HG02970 (cell line): ENCODE results near the gene PPP3R1.

ENCODE experiments used
- ATAC-seq: cut with Tn5 transposase; IDR thresholded peaks from one replicate; pipeline ENCODE4 v1.9.1; 2021; ENCODE audit warnings: mild to moderate bottlenecking, moderate library complexity, moderate number of reproducible peaks; ENCODE audit not compliant: unreplicated experiment, low FRiP score

PPP3R1 gene

DNA sequence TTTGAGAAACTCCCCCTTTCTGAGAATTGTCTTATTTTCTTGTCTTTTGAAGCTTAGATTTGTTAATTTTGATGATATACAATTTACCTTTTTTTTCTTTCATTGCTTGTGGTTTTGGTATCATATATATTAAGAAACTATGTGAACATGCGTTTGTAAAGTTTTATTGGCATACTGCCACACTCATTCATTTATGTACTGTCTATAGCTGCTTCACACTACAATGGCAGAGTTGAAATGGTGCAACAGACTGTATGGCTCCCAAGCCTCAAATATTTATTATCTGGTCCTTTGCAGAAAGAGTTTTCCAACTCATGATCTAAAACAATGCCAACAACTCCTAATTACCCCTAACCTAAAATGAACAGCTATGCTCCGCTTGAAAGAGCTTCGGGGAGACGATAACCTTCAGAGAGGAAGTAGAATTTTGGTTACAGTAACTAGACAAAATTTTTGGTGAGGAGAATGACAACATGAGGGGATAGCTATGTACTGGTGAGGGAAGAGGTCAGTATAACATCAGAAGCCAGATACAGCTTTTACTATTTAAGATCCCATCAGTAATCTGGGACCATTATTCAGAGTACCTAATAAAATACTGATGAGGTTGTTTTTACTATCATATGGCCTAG is 16.1 kb downstream of the PPP3R1 start:
- ATAC-seq, result no peak

- no peak for ATAC-seq
Measured at GRCh38 chr2:68235090-68235489, 17.2 kb downstream of the PPP3R1 start.

- no peak for ATAC-seq
Measured at GRCh38 chr2:68234405-68234804, 17.9 kb downstream of the PPP3R1 start.

DNA sequence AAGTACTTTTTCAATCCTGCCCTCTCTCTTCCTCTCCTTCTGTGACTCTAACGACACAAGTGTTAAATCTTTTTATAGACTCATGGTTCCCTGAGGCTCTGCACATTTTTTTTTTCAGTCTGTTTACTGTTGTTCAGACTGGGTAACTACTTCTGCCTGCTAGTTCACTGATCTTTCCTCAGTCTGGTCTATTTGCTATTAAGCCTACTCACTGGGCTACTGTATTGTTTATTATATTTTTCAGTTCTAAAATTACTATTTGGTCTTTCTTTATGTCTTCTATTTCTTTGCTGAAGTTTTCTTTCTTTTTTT is 21.3 kb downstream of the PPP3R1 start:
- no peak for ATAC-seq

DNA sequence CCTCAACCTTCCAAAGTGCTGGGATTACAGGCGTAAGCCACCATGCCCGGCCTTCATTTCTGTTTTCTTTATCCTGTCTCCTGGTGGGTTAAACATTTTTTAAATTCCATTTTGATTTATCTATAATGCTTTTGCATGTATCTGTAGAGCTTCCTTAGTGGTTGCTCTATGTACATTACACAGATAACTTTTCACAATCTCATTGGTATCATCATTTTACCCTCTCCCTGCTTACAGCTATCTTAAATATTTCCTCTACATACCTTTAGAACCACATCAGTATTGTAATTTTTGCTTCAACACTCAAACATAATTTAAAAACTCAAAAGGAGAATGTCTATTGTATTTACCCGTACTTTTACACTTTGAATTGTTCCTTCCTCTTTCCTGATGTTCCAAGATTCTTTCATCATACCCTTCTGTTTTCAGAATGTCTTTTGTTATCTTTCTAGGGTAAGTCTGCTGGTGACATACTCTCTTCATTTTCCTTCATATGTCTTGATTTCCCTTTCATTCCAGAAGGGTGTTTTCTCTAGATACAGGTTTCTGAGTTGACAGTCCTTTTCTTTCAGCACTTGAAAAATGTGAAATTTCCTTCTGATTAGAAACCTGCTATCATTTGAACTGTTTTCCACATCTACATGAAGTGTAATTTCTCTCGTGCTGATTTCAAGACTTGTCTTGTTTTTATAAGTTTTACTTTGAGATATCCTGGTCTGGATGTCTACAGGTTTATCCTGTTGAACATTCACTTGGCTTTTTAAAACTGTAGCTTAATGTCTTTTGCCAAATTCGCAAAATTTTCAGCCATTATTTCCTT is 21.9 kb downstream of the PPP3R1 start:
- no peak for ATAC-seq

DNA sequence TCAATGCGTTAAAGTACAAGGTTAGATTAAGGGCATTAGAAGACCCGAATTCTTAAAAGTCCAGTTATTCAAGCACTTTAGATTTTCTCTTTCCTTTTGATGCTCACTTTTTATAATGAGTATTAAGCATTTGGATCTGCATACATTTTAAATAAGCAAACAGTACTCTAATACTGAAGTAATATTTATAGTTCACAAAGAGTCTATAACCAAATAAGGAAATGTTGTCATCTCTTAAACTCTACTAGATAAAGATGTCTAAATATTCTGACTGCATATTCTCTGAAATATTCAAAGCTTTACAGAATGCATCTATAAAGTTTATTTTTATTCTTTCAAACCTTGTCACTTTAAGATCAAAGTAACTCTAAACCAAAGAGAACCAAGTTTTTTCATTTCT is 25.5 kb downstream of the PPP3R1 start:
- ATAC-seq, result no peak

- no peak for ATAC-seq
Measured at GRCh38 chr2:68225119-68225632, 27.2 kb downstream of the PPP3R1 start.

DNA sequence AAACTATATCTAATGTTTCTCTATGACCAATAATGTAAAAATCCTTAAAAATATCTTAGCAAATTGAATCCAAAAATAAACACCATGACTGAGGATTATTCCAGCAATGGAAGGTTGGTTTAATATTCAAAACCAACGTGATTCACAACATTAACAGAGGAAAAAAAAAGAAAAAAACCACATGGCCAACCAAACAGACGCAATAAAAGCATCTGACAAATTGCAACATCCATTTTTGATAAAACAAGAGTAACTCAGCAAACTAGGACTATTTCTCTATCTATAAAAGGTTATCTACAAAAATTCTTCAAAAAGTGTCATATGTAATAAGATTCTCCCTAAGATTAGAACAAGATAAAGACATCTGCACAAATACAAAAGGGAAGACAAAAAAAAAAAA is 28.9 kb downstream of the PPP3R1 start:
- ATAC-seq, result no peak

GRCh38 chr2:68222287-68222686 is 30.0 kb downstream of the PPP3R1 start:
- no peak for ATAC-seq

- no peak for ATAC-seq
Measured at GRCh38 chr2:68218343-68218901, 33.9 kb downstream of the PPP3R1 start.

DNA sequence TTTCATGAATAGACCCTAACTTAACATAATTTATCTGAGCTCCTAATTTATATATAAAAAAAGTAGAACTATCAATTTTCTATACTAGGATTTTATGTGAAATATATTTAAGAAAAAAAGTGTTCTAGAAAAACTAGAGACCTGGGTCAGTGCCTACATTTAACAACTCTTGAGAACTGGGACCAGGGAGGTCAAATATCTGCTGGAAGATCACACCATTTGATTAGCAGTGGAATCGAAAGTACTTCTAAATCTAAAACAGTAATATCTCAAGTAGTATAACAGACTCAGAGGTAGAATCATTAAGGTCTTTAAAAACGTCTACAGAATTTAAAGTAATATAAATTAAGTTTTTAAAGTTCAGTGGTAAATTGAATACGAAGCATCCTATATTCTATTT is 34.6 kb downstream of the PPP3R1 start:
- ATAC-seq, result no peak

DNA sequence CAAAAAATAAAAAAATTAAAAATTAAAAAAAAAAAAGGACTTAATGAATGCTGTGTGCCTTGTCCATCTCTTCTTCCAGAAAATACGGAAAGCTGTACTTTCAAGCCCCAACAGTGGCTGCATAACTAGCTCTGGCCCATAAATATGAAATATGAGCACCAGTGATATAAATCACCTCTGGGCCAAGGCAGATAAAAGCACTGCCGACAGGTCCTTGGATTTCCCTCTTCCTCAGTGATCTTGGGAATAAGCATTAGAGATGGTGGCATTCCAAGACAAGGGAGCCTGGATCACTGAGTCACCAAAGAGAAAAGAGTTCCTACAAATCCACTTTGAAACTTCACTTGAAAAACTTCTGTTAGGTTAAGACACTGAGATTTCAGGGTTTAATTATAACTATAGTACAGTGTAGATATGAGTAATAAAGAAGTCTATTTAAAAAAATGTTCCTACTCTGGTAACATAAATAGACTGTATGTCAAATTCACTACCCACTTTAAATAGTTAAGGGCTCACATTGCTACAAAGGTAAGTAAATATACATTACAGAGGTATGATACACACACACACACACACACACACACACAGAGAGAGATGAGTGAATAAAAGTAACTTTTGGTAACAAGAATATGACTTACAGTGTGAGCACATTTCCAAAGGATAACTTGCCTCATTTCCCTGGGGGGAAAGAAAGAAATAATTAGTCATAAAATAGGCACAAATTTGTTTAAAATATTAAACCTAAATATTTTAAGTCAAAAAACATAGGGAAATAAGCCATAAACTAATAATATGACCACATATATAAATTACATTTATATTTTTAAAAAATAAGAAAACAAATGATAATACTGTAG is 35.6 kb downstream of the PPP3R1 start:
- ATAC-seq, result no peak

DNA sequence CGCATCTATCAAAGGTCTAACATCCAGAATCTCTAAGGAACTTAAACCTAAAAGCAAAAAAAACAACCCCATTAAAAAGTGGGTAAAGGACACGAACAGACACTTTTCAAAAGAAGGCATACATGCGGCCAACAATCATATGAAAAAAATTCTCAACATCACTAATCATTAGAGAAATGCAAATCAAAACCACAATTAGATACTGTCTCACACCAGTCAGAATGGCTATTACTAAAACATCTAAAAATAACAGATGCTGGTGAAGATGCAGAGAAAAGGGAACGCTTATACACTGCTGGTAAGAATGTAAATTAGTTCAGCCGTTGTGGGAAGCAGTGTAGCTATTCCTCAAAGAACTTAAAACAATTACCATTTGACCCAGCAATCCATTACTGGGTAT is 38.0 kb downstream of the PPP3R1 start:
- ATAC-seq, result peak; percentile 54

- ATAC-seq, result no peak
Measured at GRCh38 chr2:68206793-68207192, 45.5 kb downstream of the PPP3R1 start.

GRCh38 chr2:68203587-68203986 is 48.7 kb downstream of the PPP3R1 start:
- ATAC-seq, result peak; percentile 87

DNA sequence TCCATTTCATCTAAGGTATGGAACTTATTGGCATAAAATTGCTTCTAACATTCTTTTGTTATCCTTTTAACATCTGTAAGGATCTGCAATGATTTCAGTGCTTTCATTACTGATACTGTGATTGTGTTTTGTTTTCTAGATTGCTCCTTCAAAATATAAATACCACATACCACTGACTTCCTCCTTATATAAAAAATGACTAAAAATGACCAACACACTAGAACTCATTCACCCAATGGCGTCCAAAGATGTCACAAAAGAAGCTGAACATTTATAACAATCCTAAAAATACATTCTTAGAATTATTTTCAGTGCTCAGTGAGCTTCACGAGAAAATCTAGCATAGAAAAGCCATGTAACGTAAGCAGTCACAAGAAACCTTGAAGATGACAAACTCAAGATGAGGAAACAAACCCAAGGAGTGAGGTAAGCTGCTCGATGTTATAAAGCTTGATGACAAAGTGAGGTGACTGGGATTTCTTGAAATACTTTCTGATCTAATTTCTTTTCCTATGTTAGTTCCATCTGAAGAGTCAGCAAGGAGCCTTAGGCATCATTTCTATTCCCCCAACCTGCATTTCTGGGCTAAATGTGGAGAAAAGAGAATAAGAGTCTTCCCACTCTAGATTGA is 52.1 kb downstream of the PPP3R1 start:
- ATAC-seq, result no peak

DNA sequence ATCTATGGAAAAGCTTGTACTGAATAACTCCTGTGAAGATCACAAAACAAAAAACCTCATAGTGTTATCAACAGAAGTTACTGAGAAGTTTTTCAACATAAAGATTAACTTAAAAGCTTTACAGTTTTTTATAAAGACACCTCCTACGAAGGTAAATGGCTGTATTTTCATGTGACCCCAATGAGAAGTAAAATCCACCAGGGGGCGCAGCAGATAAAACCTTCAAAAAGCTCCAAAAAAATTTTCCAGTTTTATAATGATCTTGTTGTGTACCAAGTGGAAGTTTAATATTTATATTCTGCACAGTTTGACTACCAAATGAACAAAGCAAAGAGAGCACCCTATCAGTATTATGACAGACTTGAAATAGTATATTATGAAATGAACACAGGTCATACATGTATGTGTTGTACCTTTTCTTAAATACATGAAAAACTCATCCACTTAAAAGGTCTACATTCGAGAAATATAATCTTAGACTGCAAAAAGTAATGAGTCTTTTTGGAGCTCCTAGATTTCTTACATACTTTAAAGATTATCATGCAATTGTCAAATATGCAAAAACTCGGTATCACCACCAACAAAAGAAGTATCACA is 56.1 kb downstream of the PPP3R1 start:
- ATAC-seq, result no peak

DNA sequence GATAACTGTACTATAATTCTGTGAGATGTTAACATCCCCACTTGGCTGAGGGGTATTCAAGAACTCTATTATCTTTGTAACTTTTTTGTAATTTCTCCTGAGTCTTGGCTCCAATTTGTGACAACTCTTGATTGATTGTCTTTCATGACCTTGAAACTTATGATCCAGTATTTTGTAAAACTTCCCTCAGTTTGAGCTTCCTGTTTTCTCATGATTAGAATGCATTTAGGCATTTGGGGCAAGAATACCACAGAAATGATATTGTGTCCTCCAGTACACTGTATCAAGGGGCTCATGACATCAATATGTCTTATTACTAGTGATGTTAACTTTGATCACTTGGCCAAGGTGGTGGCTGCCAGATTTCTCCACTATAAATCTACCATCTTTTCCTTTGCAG is 57.2 kb downstream of the PPP3R1 start:
- ATAC-seq, result no peak

GRCh38 chr2:68193787-68194372 is 58.5 kb downstream of the PPP3R1 start:
- ATAC-seq, result no peak

DNA sequence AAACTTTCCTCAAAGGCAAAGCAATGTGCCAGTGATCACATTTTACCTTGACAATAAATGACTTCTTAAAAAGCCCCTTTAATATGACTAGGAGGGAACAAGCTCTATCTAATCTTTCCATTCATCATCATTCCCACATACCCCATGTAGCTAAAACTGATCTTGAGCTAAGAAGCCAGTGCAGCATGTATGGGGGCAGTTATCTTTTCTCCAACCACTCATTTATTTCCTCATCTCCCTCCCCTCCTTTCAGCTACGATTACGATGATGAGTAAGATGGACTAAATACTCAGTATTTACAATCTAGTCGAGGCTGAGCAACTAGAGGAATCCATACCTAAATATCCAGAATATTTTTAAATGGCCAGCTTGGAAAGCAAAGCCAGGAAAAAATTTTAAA is 59.2 kb downstream of the PPP3R1 start:
- ATAC-seq, result no peak
